Measurements from ENCODE around the gene CATSPER1.

Gene CATSPER1

GRCh38 chr11:65978391-65979238 is 47.7 kb downstream of the CATSPER1 start:
- TF ChIP-seq CTCF (IDR thresholded peaks at IDR 0.05), result no peak

GRCh38 chr11:65977621-65978390 is 48.5 kb downstream of the CATSPER1 start:
- no peak overlapping the region for H3K27ac Mint-ChIP-seq
- H3K36me3 Mint-ChIP-seq (ENCODE audit: low read depth), result peaks cover 33% of the 10 kb centered on the region
- no peaks in the 10 kb centered on the region for H3K9me3 Mint-ChIP-seq
- no peak for DNase-seq
- H3K4me1 Mint-ChIP-seq, result no peaks in the 10 kb centered on the region
- no peaks in the 10 kb centered on the region for H3K27me3 Mint-ChIP-seq (ENCODE audit: low read depth, poor library complexity)
- H3K4me3 Mint-ChIP-seq, result no peak overlapping the region
- no peak for TF ChIP-seq CTCF (IDR thresholded peaks at IDR 0.05)

More at GRCh38 chr11:65978391-65979238, 47.7 kb downstream of the CATSPER1 start:
- Mint-ChIP-seq H3K9me3 (no peaks in the 10 kb centered on the region), H3K4me3 (no peak overlapping the region), H3K27me3 (ENCODE audit: low read depth, poor library complexity) (no peaks in the 10 kb centered on the region), H3K36me3 (ENCODE audit: low read depth) (peaks cover 25% of the 10 kb centered on the region), H3K27ac (no peak overlapping the region), H3K4me1 (no peaks in the 10 kb centered on the region)
- DNase-seq, result no peak

- H3K27me3 Mint-ChIP-seq (ENCODE audit: low read depth, poor library complexity), result peaks cover 5% of the 10 kb centered on the region
- peaks cover 46% of the 10 kb centered on the region for H3K36me3 Mint-ChIP-seq (ENCODE audit: low read depth)
- H3K9me3 Mint-ChIP-seq, result no peaks in the 10 kb centered on the region
- TF ChIP-seq CTCF (IDR thresholded peaks at IDR 0.05), result no peak
- no peak overlapping the region for H3K27ac Mint-ChIP-seq
- DNase-seq, result no peak
- H3K4me1 Mint-ChIP-seq, result no peaks in the 10 kb centered on the region
- no peak overlapping the region for H3K4me3 Mint-ChIP-seq
Measured at GRCh38 chr11:65976216-65977176, 49.8 kb downstream of the CATSPER1 start.

GRCh38 chr11:65975771-65976170 is 50.5 kb downstream of the CATSPER1 start:
- no peak for TF ChIP-seq CTCF (IDR thresholded peaks at IDR 0.05)
- Mint-ChIP-seq H3K27ac (no peak overlapping the region), H3K27me3 (ENCODE audit: low read depth, poor library complexity) (peaks cover 5% of the 10 kb centered on the region), H3K4me1 (no peaks in the 10 kb centered on the region), H3K4me3 (no peak overlapping the region), H3K36me3 (ENCODE audit: low read depth) (peaks cover 48% of the 10 kb centered on the region), H3K9me3 (no peaks in the 10 kb centered on the region)
- no peak for DNase-seq

GRCh38 chr11:65973439-65974110 is 52.7 kb downstream of the CATSPER1 start:
- TF ChIP-seq CTCF (IDR thresholded peaks at IDR 0.05), result no peak
- no peak overlapping the region for H3K27ac Mint-ChIP-seq
- H3K9me3 Mint-ChIP-seq, result no peaks in the 10 kb centered on the region
- peaks cover 5% of the 10 kb centered on the region for H3K27me3 Mint-ChIP-seq (ENCODE audit: low read depth, poor library complexity)
- H3K4me1 Mint-ChIP-seq, result peaks cover 14% of the 10 kb centered on the region
- peaks cover 50% of the 10 kb centered on the region for H3K36me3 Mint-ChIP-seq (ENCODE audit: low read depth)
- H3K4me3 Mint-ChIP-seq, result no peak overlapping the region
- no peak for DNase-seq
